HepG2 (cell line): Measurements from ENCODE around the gene CD99L2. TPM values are rescaled to one million over a fixed set of nuclear protein-coding genes. Genes with fewer than 3 reads are reported as not detected.

Source experiments
- ATAC-seq: fragments of 200-7000 bp; cut with Tn5 transposase; 3 replicates; pipeline ENCODE4 v1.9.1; 2020; ENCODE audit warnings: mild to moderate bottlenecking, moderate library complexity
- BruUV-seq: library from RNA; stranded (reverse); fragments of 400-500 nt; replicated peaks from 2 replicates; lab custom pipeline; 2021; lab: Mats Ljungman, UMichigan
- CTCF ChIA-PET: fragments of 300-600 bp; formaldehyde crosslinking; extraction: SDS; loops from one replicate; lab custom pipeline; 2021; ENCODE audit warnings: low total read pairs, inconsistent platforms, low intra/inter-chr PET ratio; lab: Yijun Ruan, JAX
- POLR2A ChIA-PET: fragments of 350-600 bp; sonication (Branson Sonifier 250); formaldehyde crosslinking; loops from one replicate; lab custom pipeline; 2020; ENCODE audit warnings: antibody characterized with exemption, inconsistent platforms; lab: Yijun Ruan, JAX
- DNase-seq: peaks from one replicate; pipeline ENCODE4 v3.0.0-alpha.2; 2015; ENCODE audit warnings: low spot score
- FAIRE-seq: peaks from 3 replicates; lab custom pipeline; 2011; peaks lifted over from hg19 to GRCh38; lab: Jason Lieb, UNC
- H2AFZ ChIP-seq: one replicate; pipeline ENCODE4 v1.6.1; 2011; ENCODE audit warnings: low read length, inconsistent platforms
- H3K27ac ChIP-seq: fragments of 300-600 bp; 3 replicates; pipeline ENCODE4 v1.8.0; 2011; ENCODE audit warnings: mixed run types, mild to moderate bottlenecking, mixed read lengths, low read length, inconsistent platforms; ENCODE audit not compliant: insufficient read depth; ENCODE audit errors: extremely low read length
- H3K27me3 ChIP-seq, 2 experiments: fragments of 200-600 bp in 1 of 2; 2 replicates in 1 of 2; 3 replicates in 1 of 2; pipeline versions ENCODE4 v1.6.0 to v1.8.0; 2011; ENCODE audit warnings: low read length in 2 of 2, mild to moderate bottlenecking in 2 of 2, moderate library complexity in 2 of 2, inconsistent platforms in 1 of 2; ENCODE audit not compliant: insufficient read depth in 2 of 2, control insufficient read depth in 1 of 2
- H3K36me3 ChIP-seq, 2 experiments: fragments of 200-600 bp in 1 of 2; replicated peaks in 1 of 2; 2 replicates in 1 of 2; 3 replicates in 1 of 2; pipeline versions ENCODE4 v1.5.1 to v1.8.0; 2011; ENCODE audit warnings: low read length in 2 of 2, inconsistent platforms in 1 of 2; ENCODE audit not compliant: insufficient read depth in 2 of 2, control insufficient read depth in 1 of 2
- H3K4me1 ChIP-seq: 2 replicates; pipeline ENCODE4 v1.5.1; 2012; ENCODE audit warnings: low read length, inconsistent platforms; ENCODE audit not compliant: insufficient read depth
- H3K4me2 ChIP-seq: 2 replicates; pipeline ENCODE4 v1.6.0; 2011; ENCODE audit warnings: low read depth, low read length, inconsistent platforms
- H3K4me3 ChIP-seq, 3 experiments: fragments of 200-600 bp in 1 of 3; sonication (generic), shearing (Covaris generic) in 1 of 3; replicated peaks in 1 of 3; 2 replicates each; pipeline ENCODE4 v1.5.1; 2011 to 2016; ENCODE audit warnings: low read length in 3 of 3, inconsistent platforms in 2 of 3, low read depth in 2 of 3, mild to moderate bottlenecking in 2 of 3, control low read depth in 1 of 3, mixed read lengths in 1 of 3; ENCODE audit not compliant: insufficient read depth in 1 of 3
- H3K79me2 ChIP-seq: one replicate; pipeline ENCODE4 v1.6.1; 2011; ENCODE audit warnings: low read length, inconsistent platforms; ENCODE audit not compliant: insufficient read depth
- H3K9ac ChIP-seq: 2 replicates; pipeline ENCODE4 v1.6.0; 2011; ENCODE audit warnings: mild to moderate bottlenecking, low read depth, low read length, inconsistent platforms; ENCODE audit not compliant: insufficient read depth
- H3K9me3 ChIP-seq: 2 replicates; pipeline ENCODE4 v1.5.1; 2012; ENCODE audit warnings: mild to moderate bottlenecking, low read length
- H4K20me1 ChIP-seq: 2 replicates; pipeline ENCODE4 v1.6.0; 2011; ENCODE audit warnings: inconsistent platforms, mild to moderate bottlenecking, low read length, moderate library complexity; ENCODE audit not compliant: insufficient read depth
- KDM1A ChIP-seq: IDR thresholded peaks from 2 replicates; pipeline ENCODE4 v1.6.1; 2016; ENCODE audit warnings: missing compliant biosample characterization
- MEF2D ChIP-seq: sonication (generic); formaldehyde crosslinking; IDR thresholded peaks from 2 replicates; pipeline ENCODE4 v1.5.1; 2020; ENCODE audit warnings: mild to moderate bottlenecking, missing genetic modification reagents
- PHF21A ChIP-seq: sonication (generic); formaldehyde crosslinking; IDR thresholded peaks from 2 replicates; pipeline ENCODE4 v1.5.0; 2020; ENCODE audit warnings: mild to moderate bottlenecking, missing genetic modification reagents
- ZNF124 ChIP-seq: sonication (generic); formaldehyde crosslinking; IDR thresholded peaks from 2 replicates; pipeline ENCODE4 v1.4.0; 2020; ENCODE audit warnings: missing genetic modification reagents
- ZNF256 ChIP-seq: sonication (generic); formaldehyde crosslinking; conservative IDR thresholded peaks from 2 replicates; pipeline ENCODE4 v1.4.0; 2020; ENCODE audit warnings: missing genetic modification reagents
- ZNF761 ChIP-seq: sonication (generic); formaldehyde crosslinking; conservative IDR thresholded peaks from 2 replicates; pipeline ENCODE4 v1.4.0; 2020; ENCODE audit warnings: mild to moderate bottlenecking, missing genetic modification reagents
- WGBS: methylation state at CpG from one replicate; pipeline ENCODE4 v1.1.6; 2017; ENCODE audit warnings: low lambda C conversion rate; 5-methylcytosine and 5-hydroxymethylcytosine counted together
- in situ Hi-C: cut with HindIII; loops from 2 replicates; pipeline ENCODE4 v1.10.0; 2017; ENCODE audit warnings: low pct_unique_long_range_greater_than_20kb; ENCODE audit not compliant: extremely low pct_ligation_motif_present
- intact Hi-C: fragments of 100-400 bp; cut with micrococcal nuclease; formaldehyde crosslinking; loops from one replicate; pipeline ENCODE4 v1.10.0; 2022; ENCODE audit not compliant: unreplicated experiment
- polyA plus RNA-seq, 8 experiments: library from polyadenylated mRNA; depleted of rRNA in 3 of 8; stranded (reverse) in 7 of 8; unstranded in 1 of 8; fragments of >200 nt; fragmentation: Illumina TruSeq in 4 of 8; extraction: Trizol in 4 of 8; gene quantifications; 2 replicates each; pipeline versions ENCODE4 v1.2.1 to v1.2.3, GENCODE V29; 2011 to 2016; ENCODE audit warnings: low read depth in 4 of 8, missing spikeins in 1 of 8, mixed read lengths in 1 of 8; ENCODE audit not compliant: insufficient read depth in 1 of 8
- total RNA-seq, 5 experiments: library from RNA; depleted of rRNA; stranded (reverse); fragments of >200 nt; fragmentation: Illumina TruSeq; extraction: Trizol; gene quantifications; 2 replicates each; pipeline ENCODE4 v1.2.3, GENCODE V29; 2016; ENCODE audit warnings: low read depth in 1 of 5
- TF ChIP-seq, protein P1 (sequence below): sonication (generic); formaldehyde crosslinking; IDR thresholded peaks from 2 replicates; pipeline ENCODE4 v1.5.1; 2020; ENCODE audit warnings: missing genetic modification reagents, mild to moderate bottlenecking, borderline replicate concordance

CD99L2 gene
- total and polyA plus RNA-seq, 2 of the 13 experiments (the other 11 are each of a cell fraction or from before 2014, with no cell fraction given), result 6.9 to 7.6 TPM

DNA sequence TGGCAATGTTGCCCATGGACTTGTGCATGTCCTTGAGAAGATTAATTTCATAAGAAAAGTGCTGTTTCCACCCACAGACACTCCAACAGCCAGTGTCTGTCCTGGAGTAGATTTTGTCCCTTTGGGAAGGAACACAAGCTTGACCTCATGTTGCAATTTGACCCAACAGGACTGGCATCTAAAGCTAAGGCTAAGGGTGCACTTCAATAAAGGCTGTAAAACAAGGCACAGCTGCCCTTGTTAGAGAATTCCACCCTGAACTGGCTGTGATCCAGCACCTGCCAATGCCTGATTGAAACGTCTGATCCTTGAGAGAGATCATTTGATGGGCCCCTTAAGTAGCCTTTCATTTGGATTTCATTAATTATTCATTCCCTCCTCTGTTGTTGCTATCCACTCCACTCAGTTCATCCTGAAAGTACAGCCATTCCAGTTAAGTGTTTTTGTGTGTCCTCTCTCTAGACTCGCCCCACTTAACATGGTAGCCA lies 56.2 kb downstream of the CD99L2 start:
- Histone ChIP-seq H3K4me2 (no peak overlapping the region), H3K9me3 (no peaks in the 10 kb centered on the region), H3K9ac (no peak overlapping the region), H3K79me2 (no peaks in the 10 kb centered on the region), H3K27me3 (no peaks in the 10 kb centered on the region), H3K36me3 (no peaks in the 10 kb centered on the region), H3K4me1 (peaks cover 8% of the 10 kb centered on the region), H2AFZ (no peak overlapping the region), H3K27ac (no peak overlapping the region), H4K20me1 (no peaks in the 10 kb centered on the region), H3K4me3 (no peak overlapping the region)
- POLR2A ChIA-PET, result no interaction called here
- TF ChIP-seq KDM1A (CRISPR knock-in tag), result no peak
- BruUV-seq, result no TSS peak
- no peak for ATAC-seq
- in situ Hi-C loops (no loop called here), intact Hi-C loops (no loop called here)
- 86% methylated on average over 1 of the region's 2 CpGs for WGBS
- no peak for DNase-seq
- FAIRE-seq, result no peak
- CTCF ChIA-PET, result no interaction called here

DNA sequence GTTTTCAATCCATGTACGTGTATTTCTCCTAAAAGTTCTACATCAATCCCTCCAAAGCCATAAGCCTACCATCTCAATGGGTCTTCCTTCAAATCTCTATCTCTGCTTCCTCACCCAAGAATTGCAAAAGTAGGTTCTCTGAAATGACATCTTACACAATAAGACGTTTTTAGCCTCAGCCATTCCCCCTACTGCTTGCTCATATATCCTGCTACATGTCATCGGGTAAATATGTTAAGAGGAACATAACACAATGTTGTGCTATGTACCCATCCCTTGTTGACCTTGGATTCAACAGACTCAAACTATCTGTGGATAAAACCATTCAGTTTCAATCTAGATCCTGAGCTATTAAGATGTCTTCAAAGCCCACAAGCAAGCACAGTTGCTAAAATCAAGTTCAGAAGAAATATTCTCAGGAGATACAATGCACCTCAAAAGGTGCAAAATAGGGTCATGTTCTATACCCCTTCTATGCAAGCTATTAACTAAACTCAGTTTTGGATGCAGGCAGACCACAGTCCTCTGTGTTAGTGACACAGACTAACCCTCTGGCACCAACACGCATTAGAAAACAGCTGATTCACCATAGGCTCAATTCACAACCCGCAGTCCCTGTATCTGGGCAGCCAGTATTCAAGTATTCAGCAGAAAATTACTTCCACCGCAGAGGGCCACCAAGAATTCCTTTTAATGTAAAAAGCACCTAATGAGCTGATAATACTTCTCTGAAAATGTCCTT lies 56.8 kb downstream of the CD99L2 start:
- DNase-seq, result no peak
- TF ChIP-seq, protein P1, sequence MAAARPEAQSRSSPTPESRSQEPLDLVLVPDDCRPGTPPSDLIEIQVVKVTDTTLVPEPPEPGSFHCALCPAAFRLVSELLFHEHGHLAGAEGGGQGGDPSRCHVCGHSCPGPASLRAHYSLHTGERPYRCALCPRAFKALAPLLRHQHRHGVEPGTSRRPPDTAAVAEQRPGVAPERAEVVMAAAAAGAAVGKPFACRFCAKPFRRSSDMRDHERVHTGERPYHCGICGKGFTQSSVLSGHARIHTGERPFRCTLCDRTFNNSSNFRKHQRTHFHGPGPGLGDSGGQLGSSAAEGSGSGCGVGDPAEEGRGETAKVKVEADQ (CRISPR knock-in tag), result no peak
- TF ChIP-seq ZNF124 (CRISPR knock-in tag), result no peak
- TF ChIP-seq ZNF761 (CRISPR knock-in tag), result no peak
- no peak for TF ChIP-seq PHF21A (CRISPR knock-in tag)
- TF ChIP-seq MEF2D (CRISPR knock-in tag), result no peak
- TF ChIP-seq ZNF256 (CRISPR knock-in tag), result no peak
- no peaks in the 10 kb centered on the region for H3K79me2 ChIP-seq
- POLR2A ChIA-PET, result no interaction called here
- no peaks in the 10 kb centered on the region for H3K27me3 ChIP-seq
- no peak for FAIRE-seq
- CTCF ChIA-PET, result no interaction called here
- H2AFZ ChIP-seq, result no peak overlapping the region
- ATAC-seq, result no peak
- H3K9me3 ChIP-seq, result no peaks in the 10 kb centered on the region
- no peak overlapping the region for H3K27ac ChIP-seq
- no peak overlapping the region for H3K4me3 ChIP-seq
- H3K36me3 ChIP-seq, result no peaks in the 10 kb centered on the region
- BruUV-seq, result no TSS peak
- in situ Hi-C loops, result no loop called here
- H3K4me2 ChIP-seq, result no peak overlapping the region
- intact Hi-C loops, result no loop called here
- 60% methylated on average over 3 of the region's 6 CpGs for WGBS
- H4K20me1 ChIP-seq, result no peaks in the 10 kb centered on the region
- H3K4me1 ChIP-seq, result peaks cover 8% of the 10 kb centered on the region
- H3K9ac ChIP-seq, result no peak overlapping the region
